SU-DHL-6 (cell line): ENCODE data around the gene TBC1D5.
"Not testable (repeated sequence)": the region's sequence is repeated elsewhere in the genome, so short reads cannot be mapped to it uniquely, and the experiment has no call there.

Source experiments
- H2AFZ ChIP-seq: fragments of 200-600 bp; sonication (generic); 2 replicates; pipeline ENCODE4 v1.6.1; 2014; ENCODE audit warnings: low read depth, mild to moderate bottlenecking, moderate library complexity, mixed read lengths, antibody characterized with exemption, low read length; ENCODE audit not compliant: severe bottlenecking
- H3F3A ChIP-seq: fragments of 200-600 bp; shearing (Covaris generic); 2 replicates; pipeline ENCODE4 v1.6.0; 2016; ENCODE audit warnings: antibody characterized with exemption, mild to moderate bottlenecking; ENCODE audit not compliant: insufficient read depth
- H3K27ac ChIP-seq: fragments of 200-600 bp; sonication (generic); 2 replicates; pipeline ENCODE4 v1.5.1; 2016; ENCODE audit warnings: low read depth, mild to moderate bottlenecking, low read length, moderate library complexity, mixed read lengths
- H3K27me3 ChIP-seq: fragments of 200-600 bp; sonication (generic), shearing (Covaris generic); 2 replicates; pipeline ENCODE4 v1.6.0; 2014; ENCODE audit warnings: mild to moderate bottlenecking, low read length
- H3K36me3 ChIP-seq: fragments of 200-600 bp; sonication (generic); 2 replicates; pipeline ENCODE4 v1.6.1; 2014; ENCODE audit warnings: mild to moderate bottlenecking, low read length, mixed read lengths
- H3K4me2 ChIP-seq: fragments of 300-600, 200-600 bp; shearing (Covaris generic), sonication (generic); 2 replicates; pipeline ENCODE4 v1.6.0; 2014; ENCODE audit warnings: low read length, low read depth, mild to moderate bottlenecking; ENCODE audit not compliant: poor library complexity, severe bottlenecking
- H3K4me3 ChIP-seq: fragments of 200-600 bp; sonication (generic); 2 replicates; pipeline ENCODE4 v1.5.1; 2014; ENCODE audit warnings: antibody characterized with exemption, low read length, mild to moderate bottlenecking, mixed read lengths; ENCODE audit not compliant: insufficient read depth, poor library complexity, severe bottlenecking
- H3K79me2 ChIP-seq: fragments of 200-600 bp; sonication (generic); 2 replicates; pipeline ENCODE4 v1.6.1; 2014; ENCODE audit warnings: mild to moderate bottlenecking, low read length, moderate library complexity; ENCODE audit not compliant: insufficient read depth
- H3K9ac ChIP-seq: fragments of 200-600 bp; sonication (generic); 2 replicates; pipeline ENCODE4 v1.7.0; 2014; ENCODE audit warnings: mild to moderate bottlenecking, low read length
- H3K9me2 ChIP-seq: fragments of 200-600 bp; sonication (generic); replicated peaks from 2 replicates; pipeline ENCODE4 v1.6.1; 2014; ENCODE audit warnings: low read length; ENCODE audit not compliant: insufficient read depth
- H3K9me3 ChIP-seq: fragments of 200-600 bp; sonication (generic); 2 replicates; pipeline ENCODE4 v1.6.1; 2014; ENCODE audit warnings: low read length, mixed read lengths; ENCODE audit not compliant: insufficient read depth
- H4K20me1 ChIP-seq: fragments of 200-600 bp; sonication (generic); 2 replicates; pipeline ENCODE4 v1.6.1; 2014; ENCODE audit warnings: low read depth, mild to moderate bottlenecking, antibody characterized with exemption, low read length, moderate library complexity, mixed read lengths
- EZH2phosphoT487 ChIP-seq: fragments of 200-600 bp; sonication (generic), shearing (Covaris generic); conservative IDR thresholded peaks from 2 replicates; pipeline ENCODE4 v1.6.1; 2018; ENCODE audit warnings: mild to moderate bottlenecking, antibody characterized with exemption, low read length, moderate library complexity, mixed read lengths
- TF ChIP-seq, protein P1 (sequence below): fragments of 200-600 bp; sonication (generic); IDR thresholded peaks from one replicate; pipeline ENCODE4 v1.5.1; 2017; ENCODE audit warnings: antibody characterized with exemption, mild to moderate bottlenecking, low read length, moderate library complexity; ENCODE audit not compliant: insufficient read depth, poor library complexity, severe bottlenecking

TBC1D5 gene

DNA sequence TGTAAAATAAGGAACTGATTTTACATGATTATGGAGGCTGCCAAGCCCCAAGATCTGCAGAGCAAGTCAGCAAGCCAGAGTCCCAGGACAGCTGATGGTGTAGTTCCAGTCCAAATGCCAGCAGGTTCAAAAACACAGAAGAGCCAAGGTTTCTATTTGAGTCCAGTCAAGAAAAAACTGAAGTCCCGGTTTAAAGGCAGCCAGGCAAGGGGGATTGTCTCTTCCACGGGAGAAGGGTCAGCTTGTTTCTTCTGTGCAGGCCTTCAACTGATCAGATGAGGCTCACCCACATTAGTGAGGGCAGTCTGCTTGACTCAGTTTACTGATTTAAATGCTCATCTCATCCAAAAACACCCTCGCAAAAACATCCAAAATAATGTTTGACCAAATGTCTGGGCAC, 611.5 kb downstream of the TBC1D5 start:
- TF ChIP-seq EZH2phosphoT487, result no peak
- TF ChIP-seq, protein P1, sequence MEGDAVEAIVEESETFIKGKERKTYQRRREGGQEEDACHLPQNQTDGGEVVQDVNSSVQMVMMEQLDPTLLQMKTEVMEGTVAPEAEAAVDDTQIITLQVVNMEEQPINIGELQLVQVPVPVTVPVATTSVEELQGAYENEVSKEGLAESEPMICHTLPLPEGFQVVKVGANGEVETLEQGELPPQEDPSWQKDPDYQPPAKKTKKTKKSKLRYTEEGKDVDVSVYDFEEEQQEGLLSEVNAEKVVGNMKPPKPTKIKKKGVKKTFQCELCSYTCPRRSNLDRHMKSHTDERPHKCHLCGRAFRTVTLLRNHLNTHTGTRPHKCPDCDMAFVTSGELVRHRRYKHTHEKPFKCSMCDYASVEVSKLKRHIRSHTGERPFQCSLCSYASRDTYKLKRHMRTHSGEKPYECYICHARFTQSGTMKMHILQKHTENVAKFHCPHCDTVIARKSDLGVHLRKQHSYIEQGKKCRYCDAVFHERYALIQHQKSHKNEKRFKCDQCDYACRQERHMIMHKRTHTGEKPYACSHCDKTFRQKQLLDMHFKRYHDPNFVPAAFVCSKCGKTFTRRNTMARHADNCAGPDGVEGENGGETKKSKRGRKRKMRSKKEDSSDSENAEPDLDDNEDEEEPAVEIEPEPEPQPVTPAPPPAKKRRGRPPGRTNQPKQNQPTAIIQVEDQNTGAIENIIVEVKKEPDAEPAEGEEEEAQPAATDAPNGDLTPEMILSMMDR, result no peak
- H3K9ac ChIP-seq, result no peak overlapping the region
- no peaks in the 10 kb centered on the region for H3K79me2 ChIP-seq
- no peak overlapping the region for H2AFZ ChIP-seq
- no peak overlapping the region for H3K4me2 ChIP-seq
- no peaks in the 10 kb centered on the region for H3K9me3 ChIP-seq
- H4K20me1 ChIP-seq, result no peaks in the 10 kb centered on the region
- H3F3A ChIP-seq, result no peaks in the 10 kb centered on the region
- H3K36me3 ChIP-seq, result no peaks in the 10 kb centered on the region
- H3K9me2 ChIP-seq, result no peaks in the 10 kb centered on the region
- no peaks in the 10 kb centered on the region for H3K27me3 ChIP-seq
- H3K27ac ChIP-seq, result no peak overlapping the region
- no peak overlapping the region for H3K4me3 ChIP-seq

DNA sequence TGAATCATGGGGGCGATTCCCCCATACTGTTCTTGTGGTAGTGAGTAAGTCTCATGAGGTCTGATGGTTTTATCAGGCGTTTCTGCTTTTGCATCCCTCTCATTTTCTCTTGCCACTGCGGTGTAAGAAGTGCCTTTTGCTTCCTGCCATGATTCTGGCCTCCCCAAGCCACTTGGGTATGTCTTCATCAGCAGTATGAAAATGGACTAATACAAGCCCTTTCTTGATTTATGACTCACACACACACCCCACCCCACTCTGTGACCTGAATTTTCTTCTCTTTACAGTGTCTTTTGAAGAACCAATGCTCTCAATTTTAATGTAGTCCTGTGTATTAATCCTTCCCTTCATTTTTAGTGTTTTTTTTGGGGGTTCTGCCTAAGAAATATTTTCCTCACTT, 612.9 kb downstream of the TBC1D5 start:
- TF ChIP-seq, protein P1, result no peak
- no peak for TF ChIP-seq EZH2phosphoT487
- no peaks in the 10 kb centered on the region for H3K9me3 ChIP-seq
- no peak overlapping the region for H3K4me2 ChIP-seq
- H3F3A ChIP-seq, result no peaks in the 10 kb centered on the region
- H3K27ac ChIP-seq, result no peak overlapping the region
- no peaks in the 10 kb centered on the region for H3K79me2 ChIP-seq
- H4K20me1 ChIP-seq, result no peaks in the 10 kb centered on the region
- no peaks in the 10 kb centered on the region for H3K36me3 ChIP-seq
- H3K27me3 ChIP-seq, result no peaks in the 10 kb centered on the region
- no peak overlapping the region for H3K4me3 ChIP-seq
- no peak overlapping the region for H3K9ac ChIP-seq
- H3K9me2 ChIP-seq, result no peaks in the 10 kb centered on the region
- no peak overlapping the region for H2AFZ ChIP-seq

DNA sequence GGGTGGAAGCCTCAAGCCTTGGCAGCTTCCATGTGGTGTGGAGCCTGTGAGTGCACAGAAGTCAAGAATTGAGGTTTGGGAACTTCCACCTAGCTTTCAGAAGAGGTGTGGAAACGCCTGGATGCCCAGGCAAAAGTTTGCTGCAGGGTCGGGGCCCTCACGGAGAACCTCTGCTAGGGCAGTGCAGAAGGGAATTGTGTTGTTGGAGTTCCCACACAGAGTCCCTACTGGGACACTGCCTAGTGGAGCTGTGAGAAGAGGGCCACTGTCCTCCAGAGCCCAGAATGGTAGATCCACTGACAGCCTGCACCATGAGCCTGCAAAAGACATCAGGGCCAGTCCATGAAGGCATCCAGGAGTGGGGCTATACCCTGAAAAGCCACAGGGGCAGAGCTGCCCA, 613.8 kb downstream of the TBC1D5 start:
- H3K4me2 ChIP-seq, H3K9me3 ChIP-seq, H3K4me3 ChIP-seq, H3K36me3 ChIP-seq, H3F3A ChIP-seq, H3K27ac ChIP-seq, H4K20me1 ChIP-seq, H3K9ac ChIP-seq, H3K79me2 ChIP-seq, H3K9me2 ChIP-seq, H3K27me3 ChIP-seq, H2AFZ ChIP-seq: not testable (repeated sequence)

DNA sequence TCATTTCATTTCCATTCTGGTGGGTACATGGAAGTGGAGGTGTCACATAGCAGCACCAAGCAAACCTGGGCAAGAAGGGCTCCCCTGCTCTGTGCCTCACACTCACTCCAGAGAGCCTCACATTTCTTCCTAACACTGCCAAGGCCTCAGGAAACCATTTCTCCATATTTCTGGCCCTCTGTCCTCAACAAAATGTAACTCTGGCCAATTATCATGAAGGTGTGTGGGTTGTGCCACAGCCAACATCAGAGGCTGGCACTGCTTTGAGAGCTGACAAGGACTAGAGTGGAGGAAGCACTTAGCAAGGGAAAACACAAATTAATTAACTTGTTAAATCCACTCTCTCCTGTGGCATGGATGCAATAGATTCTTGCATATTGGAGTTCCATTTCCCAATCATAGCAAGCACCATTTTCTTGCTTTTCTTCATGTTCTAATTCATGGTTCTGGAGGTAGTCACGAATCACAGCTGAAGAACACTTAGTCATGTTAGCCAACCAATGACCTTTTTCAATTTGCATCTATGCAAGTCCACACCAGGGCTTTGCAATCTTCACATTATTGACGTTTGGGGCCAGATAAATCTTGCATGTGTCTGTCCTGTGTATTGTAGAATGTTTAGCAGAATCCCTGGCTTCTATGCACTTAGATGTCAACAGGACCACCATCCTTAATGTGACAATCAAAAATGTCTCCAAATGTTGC, 616.5 kb downstream of the TBC1D5 start:
- Histone ChIP-seq H3K4me2 (no peak overlapping the region), H3K79me2 (no peaks in the 10 kb centered on the region), H3F3A (no peaks in the 10 kb centered on the region), H3K27me3 (no peaks in the 10 kb centered on the region), H3K9me2 (no peaks in the 10 kb centered on the region), H3K4me3 (no peak overlapping the region), H3K27ac (no peak overlapping the region), H4K20me1 (no peaks in the 10 kb centered on the region), H3K9ac (no peak overlapping the region), H3K36me3 (no peaks in the 10 kb centered on the region), H3K9me3 (peaks cover 6% of the 10 kb centered on the region; the same call in 1 of the 2 replicates), H2AFZ (no peak overlapping the region)
- TF ChIP-seq, protein P1, result no peak
- TF ChIP-seq EZH2phosphoT487, result no peak
